GM11168 (cell line): Measurements from ENCODE around the gene PDLIM1.

Source experiments
- in situ Hi-C: fragments of 300-500 bp; cut with MboI; formaldehyde crosslinking; loops from one replicate; pipeline ENCODE4 v1.12.0; 2022; ENCODE audit warnings: low sequenced_read_pairs; ENCODE audit not compliant: unreplicated experiment

Gene PDLIM1, protein sequence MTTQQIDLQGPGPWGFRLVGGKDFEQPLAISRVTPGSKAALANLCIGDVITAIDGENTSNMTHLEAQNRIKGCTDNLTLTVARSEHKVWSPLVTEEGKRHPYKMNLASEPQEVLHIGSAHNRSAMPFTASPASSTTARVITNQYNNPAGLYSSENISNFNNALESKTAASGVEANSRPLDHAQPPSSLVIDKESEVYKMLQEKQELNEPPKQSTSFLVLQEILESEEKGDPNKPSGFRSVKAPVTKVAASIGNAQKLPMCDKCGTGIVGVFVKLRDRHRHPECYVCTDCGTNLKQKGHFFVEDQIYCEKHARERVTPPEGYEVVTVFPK

DNA sequence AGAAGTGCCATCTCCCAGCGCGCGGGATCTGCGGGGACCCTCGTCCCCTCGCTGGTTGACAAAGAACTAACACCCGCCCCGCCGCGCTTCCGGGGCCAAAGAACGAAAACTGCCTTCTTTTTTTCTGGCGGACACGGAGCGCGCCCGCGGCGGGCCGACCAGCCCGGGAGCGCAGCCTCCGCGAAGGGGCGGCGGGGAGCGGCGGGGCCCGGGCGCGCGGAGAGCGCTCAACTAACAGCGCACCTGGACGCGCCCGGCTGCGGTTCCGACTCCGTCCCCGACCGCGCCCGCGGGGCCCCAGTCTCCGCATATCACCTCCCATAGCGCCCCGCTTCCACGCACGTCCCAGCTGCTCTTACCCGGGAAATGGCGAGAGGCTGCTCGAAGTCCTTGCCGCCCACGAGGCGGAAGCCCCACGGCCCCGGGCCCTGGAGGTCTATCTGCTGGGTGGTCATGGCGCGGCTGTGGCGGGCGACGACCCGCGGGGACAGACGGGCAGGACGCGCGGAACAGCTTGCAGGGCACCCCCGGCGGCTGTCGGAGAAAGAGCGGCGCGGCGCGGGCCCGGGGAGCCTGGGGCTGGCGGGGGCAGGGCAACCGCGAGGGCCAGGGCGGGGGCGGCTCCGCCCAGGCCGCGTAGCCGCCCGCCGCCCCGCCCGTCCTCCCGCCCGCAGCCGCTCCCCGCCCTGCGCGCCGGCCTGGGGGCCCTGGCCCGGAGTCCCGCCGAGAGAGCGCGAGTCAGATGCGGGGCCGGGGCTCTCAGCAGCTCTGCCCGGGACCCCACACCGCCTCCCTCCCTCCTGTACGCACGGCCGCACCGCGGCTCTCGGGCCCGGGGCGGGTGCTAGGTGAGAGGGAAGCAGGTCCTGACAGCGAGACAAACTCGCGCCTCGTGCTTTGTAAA lies at the start of gene PDLIM1:
TSS of gene PDLIM1 (minus strand) at position 543 of the 904 bp plus-strand sequence. CDS start at position 455, 88 bp downstream.
- in situ Hi-C loops: no loop called here

DNA sequence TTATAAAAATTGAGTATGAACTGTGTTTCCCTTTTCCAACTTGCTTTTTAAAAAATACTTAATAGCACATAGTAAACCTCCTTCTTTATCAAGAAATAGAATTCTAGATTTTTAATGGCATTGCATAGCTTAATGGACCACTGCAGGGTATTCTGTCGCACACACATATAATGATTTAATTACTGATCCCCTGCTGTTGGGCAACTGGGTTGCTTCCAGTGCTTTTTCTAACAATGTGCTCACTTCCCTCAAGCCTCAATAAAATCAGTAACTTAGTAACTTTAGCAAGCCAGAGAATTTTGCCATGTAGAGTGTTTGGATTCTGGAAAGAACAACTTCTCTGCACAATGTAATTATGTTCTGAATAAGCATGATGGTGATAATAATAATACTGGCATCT lies 49.1 kb upstream of the PDLIM1 start:
- in situ Hi-C loops: no loop called here

DNA sequence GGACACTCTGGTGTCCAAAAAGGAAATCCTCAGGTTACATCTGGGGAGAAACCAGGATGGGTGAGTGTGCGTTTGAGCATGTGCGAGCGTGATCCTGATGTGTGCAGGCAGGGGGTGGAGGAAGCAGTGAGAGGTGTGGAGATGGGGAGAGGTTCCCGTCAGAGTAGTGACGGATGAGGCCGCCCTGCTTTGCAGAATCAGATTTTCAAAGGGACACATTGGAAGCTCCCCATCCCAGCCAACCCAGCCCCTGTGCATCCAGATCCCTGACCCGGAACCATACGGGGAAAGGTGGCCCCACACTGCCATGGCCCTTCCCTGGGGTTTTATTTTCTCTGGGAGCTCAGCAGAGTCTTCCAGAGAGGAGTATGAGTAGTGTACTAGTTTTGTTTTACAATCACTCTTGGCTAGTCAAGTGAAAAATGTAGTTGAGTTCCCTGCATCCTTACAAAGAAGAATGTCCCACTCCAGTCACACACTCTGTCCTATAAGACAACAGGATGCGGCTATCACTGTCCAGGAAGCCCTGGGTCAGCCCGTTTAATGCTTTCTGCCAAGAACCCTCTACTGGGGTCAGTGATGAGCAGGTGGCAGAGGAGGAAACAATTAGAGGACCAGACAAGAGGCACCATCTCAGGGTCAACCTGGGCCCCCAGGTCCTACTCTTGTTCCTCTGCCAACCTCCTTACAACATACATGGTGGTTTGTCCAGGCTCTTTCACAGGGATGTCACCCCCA lies 46.8 kb upstream of the PDLIM1 start:
- in situ Hi-C loops: no loop called here

DNA sequence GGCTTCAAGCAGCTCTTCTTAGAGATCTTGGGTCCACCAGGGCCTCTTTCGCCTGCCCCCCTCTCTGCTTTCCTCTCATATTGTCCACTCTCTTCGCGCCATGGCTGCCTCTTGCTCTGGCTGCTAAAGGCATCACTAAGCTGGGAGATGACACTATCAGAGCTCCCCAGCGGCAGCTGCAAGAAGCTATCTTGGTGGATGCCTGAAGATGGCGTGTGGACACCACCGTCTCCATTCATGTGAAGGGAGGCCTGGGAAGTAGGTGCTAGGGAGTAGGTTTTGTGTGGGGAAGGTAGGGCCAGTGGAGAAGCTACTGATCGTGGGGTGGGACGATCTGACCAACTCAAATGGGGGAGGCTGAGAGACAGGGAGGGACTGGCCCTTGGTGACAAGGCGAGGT lies 45.9 kb upstream of the PDLIM1 start:
- in situ Hi-C loops: no loop called here

DNA sequence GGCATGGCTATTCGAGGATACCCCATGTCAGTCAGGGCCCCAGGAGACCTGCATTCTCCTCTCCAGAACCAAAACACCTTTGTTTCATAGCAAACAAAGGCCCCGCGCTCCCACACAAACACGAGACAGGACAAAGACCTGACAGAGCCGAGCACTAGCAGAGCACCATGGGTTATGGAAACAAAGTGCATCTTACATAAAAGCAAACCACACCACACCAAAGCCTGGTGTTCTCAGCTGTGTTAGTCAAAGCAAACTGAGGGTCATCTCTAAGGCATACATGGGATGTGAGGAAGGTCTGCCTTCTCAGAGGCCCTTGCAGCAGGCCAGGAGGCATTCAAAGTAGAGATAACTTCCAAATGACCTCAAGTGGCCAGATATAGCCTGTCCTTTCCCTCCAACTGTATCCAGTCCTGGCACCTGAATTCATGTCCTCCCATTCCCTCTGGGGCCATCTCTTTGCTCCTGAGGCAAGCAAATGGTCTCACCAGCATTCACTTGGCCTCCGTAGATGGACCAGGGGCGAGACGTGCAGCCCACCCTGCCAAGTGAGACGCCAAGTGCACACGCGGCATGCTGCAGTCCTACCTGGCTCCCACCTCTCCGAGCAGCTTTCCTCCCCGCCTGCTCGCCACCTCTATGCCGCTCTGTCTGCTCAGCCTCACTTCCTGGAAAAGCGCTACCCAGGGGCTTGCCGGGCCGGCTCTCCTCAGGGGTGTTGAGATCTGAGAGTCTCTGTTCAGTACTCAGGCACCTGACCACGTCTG lies 45.3 kb upstream of the PDLIM1 start:
- in situ Hi-C loops: no loop called here

DNA sequence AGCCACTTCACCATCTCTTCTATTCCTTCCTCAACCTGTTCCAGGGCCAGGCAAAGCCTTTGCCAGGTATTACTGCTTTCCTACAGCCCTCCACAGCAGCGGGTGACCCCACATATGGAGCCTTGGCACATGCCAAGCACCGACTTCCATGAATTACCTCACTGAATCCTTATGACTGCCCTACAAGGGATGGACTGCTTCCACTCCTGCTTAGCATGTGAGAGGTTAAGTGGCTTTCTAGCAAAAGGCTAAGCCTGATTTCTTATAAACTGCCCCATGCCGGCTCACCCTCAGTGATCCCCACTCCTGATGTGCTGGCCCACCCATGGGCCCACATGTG lies 44.0 kb upstream of the PDLIM1 start:
- in situ Hi-C loops: no loop called here

DNA sequence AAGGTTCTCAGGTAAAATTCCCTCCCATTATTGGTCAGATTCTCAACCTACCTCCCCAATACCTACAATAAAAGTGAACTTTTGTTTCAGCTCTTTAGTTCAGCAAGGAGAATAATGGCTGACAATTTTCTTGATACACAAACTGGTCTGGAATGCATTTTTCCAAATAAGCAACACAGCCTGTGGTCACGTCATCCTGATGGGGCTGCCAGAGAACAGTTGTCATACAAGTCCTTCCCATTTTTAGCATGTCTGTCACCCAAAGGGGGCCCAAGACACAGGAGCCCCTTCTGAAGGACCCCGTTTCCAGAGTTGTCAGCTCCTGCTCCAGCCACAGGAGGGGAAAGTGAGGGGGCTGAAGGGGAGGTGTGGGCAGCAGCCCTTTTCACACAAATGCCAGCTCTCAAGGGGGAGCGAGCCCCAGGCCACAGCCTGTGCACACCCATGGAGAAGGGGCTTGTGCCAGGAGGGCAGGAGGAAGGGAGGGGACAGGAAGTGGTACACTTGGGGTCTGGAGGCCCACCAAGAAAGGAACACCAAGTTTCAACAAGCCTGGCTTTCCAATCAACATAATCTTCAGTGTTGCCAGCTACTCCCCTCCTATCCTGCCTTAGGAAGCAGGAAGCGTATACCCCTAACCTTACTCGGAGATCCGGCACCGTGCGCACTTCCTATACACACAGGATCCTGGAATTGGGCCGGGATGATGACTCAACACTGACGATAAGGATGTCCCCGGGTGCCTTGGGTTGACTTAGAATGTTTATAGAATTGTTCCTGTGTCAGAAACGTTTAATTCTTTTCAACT lies 43.4 kb upstream of the PDLIM1 start:
- in situ Hi-C loops: no loop called here

DNA sequence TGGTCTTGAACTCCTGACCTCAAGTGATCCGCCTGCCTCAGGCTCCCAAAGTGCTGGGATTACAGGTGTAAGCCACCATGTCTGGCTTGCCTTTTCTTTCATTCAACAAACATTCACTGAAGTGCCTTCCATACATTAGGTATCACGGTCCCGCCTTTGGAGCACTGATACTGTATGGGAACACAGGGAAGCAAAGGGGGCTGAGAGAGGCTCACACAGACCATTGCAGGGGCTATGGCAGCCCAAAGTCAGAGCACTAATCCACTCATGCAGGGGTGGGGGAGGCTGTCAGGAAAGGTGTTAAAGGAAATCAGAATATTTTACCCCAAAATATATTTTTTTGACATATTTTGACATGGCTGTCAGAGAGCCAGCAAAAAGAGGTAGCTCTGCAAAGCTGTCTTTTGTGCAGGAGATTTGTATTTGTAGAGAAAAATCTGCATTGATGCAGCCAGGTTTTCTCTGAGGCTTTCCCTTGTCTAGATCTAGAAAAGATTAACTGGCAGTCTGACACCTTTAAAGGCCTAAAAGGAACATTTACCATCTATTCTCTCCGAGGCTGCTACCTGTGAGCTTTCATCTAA lies 42.0 kb upstream of the PDLIM1 start:
- in situ Hi-C loops: no loop called here

DNA sequence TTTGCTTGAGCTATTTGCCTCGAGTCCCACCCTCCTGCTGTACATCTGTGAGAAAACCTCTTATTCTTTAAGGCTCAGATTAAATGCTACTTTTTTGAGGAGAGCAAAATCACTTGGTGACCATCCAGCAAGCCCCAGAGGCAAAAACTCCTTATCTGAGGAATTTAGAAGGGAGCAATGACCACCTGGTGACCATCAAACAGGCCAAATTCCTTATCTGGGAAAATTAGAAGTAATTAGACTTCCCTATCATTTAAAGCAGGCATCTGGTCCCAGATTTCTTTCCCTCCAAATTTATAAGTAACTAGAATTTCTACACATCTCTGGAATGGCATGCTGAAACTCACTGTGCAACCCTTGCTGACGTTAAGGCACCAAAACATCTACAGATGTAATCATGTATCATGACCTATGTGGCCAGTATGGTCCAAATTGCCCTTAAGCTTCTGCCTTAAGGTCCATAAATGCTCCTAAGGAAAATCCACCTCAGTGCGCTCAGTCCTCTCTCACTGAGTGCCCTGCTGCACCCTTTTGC lies 40.9 kb upstream of the PDLIM1 start:
- in situ Hi-C loops: no loop called here

DNA sequence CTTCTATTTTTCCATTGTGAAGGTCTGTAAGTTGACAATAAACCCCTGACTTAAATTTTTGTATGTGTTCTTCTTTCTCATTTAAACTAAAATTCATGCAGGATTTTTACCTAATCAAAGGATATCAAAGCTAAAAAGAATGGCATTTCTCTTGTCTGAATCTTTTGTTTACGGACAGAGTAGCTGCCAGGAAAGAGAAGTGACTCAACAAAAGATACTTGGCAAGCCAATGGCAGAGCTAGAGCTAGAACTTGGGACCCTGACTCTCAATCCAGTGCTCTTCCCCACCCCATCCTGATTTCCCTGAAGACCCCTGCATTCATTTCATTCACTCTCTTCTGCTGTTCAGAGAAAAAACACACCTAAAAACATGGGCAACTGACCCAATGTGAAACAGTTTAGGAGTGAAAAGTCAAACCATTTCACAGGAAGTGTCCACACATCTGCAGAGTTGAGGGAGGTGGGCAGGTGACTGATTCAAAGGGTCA lies 40.2 kb upstream of the PDLIM1 start:
- in situ Hi-C loops: no loop called here

DNA sequence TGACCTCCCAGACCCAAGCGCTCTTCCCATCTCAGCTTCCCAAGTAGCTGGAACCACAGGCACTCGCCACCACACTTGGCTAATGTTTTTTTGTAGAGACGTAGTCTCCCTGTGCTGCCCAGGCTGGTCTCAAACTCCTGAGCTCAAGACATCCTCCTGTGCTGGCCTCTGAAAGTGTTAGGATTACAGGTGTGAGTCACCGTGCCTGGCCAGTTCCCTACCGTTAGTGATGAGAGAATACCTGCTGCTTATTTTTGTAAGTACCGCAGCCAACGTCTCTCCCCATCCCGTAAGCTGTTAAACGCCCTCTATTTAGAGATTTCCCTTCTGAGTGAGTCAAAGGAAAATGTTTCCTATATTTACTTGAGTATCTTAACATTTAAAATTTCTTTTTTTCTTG lies 38.5 kb upstream of the PDLIM1 start:
- in situ Hi-C loops: no loop called here

DNA sequence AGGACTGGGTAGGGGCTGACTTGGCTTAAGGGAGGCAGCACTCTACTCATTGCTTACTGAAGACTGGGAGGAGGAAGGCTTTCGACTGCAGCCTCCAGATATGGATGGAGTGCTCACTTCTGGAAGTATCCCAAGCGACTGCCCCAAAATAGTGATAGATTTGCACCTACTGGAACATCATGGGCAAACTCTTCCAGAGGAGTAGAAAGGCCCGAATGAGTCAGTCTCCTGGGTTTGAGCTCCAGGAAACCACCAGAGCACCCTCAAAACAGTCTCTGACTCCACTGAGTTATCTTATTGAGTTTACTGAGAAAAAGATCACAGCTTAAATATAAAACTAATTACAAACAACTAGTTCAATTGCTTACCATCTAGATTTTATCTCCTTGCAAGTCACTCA lies 37.2 kb upstream of the PDLIM1 start:
- in situ Hi-C loops: no loop called here

DNA sequence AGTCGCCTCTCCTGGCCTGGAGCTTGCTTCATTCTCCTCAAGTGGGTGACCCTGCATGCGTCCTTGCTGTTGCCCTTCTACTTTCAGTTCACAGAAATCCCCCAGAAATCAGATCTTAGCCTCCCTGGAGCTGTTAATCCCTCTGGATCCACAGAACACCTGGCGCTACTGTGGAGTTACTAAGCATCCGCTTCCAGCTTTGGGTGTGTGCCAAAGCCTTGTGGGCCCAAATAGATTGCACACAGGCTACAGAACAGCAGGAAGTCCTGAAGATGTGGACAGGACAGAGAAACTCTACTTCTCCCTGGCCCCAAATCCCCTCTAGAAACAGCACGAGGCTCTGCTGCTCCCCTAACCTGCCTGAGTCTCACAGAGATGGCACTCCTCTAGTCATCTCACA lies 36.6 kb upstream of the PDLIM1 start:
- in situ Hi-C loops: no loop called here

DNA sequence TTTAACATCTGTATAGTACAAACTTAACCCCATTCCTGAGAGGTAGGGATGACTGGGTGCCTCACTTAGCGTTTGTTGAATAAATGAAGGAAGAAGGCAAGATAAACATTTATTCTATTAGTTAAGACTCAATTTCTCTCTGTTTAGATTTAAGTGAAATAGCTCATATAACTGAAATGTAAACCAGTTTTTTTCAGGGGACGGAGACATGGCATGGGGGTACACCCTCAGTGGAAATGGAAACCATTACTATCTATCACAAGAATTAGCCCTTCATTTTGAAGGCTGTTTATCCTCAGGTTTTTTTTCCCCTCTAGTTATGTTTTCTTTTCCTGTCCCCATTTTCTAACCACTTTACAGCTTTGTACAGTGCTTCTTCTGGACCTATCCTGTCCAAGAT lies 35.6 kb upstream of the PDLIM1 start:
- in situ Hi-C loops: no loop called here

DNA sequence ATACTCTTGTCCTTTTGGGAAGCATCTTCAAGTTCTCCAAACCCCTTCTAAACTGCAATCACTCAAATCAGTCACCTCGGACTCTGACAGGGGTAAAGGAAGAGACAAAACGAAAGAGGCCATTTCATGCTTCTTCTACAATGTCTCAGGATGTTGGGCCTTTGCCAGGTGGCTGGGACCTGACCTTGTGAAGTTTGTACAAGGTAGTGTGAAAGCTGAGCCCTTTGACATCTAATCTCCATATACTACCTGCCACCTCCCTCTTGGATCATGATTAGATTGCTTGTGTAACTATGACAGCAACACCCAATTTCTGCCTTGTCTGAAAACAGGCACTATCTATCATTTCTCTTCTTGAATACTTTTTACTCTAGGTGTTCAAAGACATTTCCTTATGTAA lies 35.1 kb upstream of the PDLIM1 start:
- in situ Hi-C loops: no loop called here

DNA sequence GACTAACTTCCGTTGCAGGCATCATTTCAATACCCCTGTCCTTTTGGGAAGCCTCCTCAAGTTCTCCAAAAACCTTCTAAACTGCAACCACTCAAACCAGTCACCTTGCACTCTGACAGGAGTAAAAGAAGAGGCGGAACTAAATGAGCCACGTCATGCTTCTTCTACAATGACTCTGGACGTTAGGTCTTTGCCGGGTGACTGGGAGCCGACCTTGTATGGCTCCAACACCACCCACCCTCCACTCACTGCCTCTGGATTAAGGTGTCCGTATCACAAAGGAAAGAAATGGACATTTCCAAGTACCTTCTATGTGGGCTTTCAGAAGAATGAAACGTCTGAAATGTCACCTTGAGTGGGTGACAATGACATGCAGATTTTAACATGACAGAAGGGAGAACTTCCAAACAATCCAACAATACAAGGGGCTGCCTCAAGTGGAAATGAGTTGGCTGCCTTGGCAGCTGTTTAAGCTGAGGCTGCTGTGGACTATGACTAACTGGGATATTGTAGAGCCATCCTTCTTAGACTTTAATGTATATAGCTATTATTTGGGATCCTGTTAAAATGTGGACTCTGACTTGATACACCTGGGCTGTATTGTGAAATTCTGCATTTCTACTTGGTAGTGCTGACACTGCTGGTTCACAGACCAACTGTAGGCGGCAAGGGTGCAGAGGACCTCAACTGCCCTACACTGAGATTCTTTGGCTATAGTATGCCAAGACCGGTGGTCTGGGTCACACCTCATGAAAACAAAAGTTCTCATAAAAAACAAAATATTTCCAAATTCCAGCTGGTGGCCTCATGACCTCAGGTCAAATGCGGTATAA lies 33.8 kb upstream of the PDLIM1 start:
- in situ Hi-C loops: no loop called here

DNA sequence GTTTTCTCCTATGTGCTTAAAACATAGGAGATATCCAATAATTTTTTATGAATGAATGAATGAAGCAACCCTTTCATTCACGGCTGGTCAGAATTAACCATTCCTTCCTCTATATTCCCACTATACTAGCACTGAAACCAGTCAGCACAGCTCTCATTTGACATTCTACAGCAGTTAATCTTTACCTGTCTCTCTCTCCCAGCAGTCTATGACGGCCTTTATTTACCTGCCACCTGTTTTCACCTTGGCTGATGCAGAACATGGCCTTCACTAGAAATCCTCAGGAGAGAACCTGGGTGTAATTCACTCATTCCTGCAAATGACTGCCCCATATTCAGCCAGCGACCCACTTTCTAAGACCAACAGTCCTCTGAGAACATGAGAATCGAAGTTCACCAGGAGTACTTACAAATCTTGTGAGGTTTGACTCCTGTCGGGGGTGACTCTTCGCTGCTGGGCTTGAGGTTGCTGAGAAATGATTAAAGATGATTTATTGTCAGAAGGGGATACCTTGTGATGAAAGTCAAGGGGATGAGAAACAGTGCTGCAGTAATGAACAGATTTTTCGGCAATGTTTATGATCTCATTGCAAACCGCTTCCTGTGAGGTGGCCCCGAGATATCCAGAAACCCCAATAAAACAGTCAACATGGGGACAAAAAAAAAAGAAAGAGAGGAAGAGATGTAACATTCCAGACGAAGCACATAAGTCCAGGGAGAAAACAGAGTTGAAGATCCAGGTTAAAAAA lies 30.9 kb upstream of the PDLIM1 start:
- in situ Hi-C loops: no loop called here
